HFF-Myc (cell line): ENCODE measurements around the gene ABCA5.
A peak's percentile ranks its signal among the peaks of the same experiment; 100 is the strongest.

Experiments
- DNase-seq: peaks from one replicate; pipeline ENCODE4 v3.0.0-alpha.2; 2011; ENCODE audit warnings: low read depth; ENCODE audit errors: extremely low read depth
- H3K4me3 ChIP-seq: replicated peaks from 2 replicates; pipeline ENCODE4 v1.5.1; 2011; ENCODE audit warnings: low read depth, mild to moderate bottlenecking, control low read depth, low read length
- CTCF ChIP-seq: IDR thresholded peaks from 2 replicates; pipeline ENCODE4 v1.5.1; 2012; ENCODE audit warnings: mild to moderate bottlenecking, low read depth, low read length, control low read depth; ENCODE audit errors: missing control alignments

Gene ABCA5

DNA sequence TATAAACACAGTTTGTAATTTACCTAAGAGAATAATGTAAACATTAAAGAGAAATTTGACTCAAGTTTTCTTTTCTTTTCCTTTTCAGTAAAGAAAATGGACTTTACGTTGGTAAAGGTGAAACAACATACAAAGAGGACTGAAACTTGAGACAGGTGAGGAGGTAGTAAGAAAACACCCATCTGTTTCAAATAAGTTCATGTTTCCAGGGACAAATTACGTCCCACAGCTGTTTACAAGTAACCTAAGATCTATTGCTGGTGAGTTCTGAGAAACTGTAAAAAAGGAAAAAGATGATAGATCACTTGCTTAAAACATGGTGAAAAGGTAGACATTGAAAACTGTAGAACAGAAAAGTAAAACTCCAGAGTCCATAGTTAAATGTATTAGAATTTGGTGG lies 4.8 kb upstream of the ABCA5 start:
- no peak for TF ChIP-seq CTCF
- no peak overlapping the region for H3K4me3 ChIP-seq
- DNase-seq: no peak

GRCh38 chr17:69326377-69327059 lies 415 bp downstream of the ABCA5 start:
- TF ChIP-seq CTCF: no peak
- H3K4me3 ChIP-seq: peak overlapping the region; percentile 66
- no peak for DNase-seq

DNA sequence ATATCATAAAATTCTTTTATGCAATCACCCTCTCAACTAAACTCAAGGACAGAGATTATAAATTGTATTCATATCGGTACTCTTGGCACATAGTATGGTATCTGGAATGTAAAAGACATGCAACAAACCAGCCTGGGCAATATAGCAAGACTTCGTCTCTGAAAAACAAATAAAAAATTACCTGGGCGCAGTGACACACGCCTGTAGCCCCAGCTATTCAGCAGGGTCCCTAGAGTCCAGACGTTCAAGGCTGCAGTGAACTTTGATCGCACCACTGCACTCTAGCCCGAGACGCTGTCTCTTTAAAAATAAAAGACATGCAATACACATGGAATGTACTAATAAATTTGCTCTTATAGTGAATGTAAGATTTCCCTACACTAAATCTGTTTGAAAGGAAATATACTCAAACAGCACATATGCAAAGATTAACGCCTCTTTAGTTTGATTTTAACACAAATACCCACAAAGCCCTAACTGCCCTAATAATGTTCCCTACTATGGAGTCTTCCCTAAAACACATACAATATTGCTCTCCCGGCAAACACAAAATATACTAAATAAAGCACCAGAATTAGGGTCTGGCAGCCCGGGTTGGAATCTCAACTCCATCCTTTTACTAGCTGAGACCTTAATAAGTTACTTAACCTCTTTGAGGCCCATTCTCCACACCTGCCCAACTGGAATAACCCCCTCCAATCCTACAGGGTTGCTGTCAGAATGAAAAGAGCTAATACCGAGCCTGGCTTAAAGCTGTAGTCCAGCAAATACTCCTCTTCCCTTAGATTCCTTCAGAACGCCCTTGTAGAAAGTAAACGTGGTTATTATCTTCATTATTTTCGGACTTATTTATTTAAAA lies 1.2 kb downstream of the ABCA5 start:
- no peak for DNase-seq
- peak overlapping the region; percentile 66 for H3K4me3 ChIP-seq
- no peak for TF ChIP-seq CTCF

GRCh38 chr17:69323806-69324205 lies 3.1 kb downstream of the ABCA5 start:
- DNase-seq: no peak
- TF ChIP-seq CTCF: no peak

GRCh38 chr17:69320908-69321238 lies 6.1 kb downstream of the ABCA5 start:
- no peak for TF ChIP-seq CTCF
- H3K4me3 ChIP-seq: no peak overlapping the region
- DNase-seq: no peak

More at GRCh38 chr17:69323806-69324205, 3.1 kb downstream of the ABCA5 start:
- no peak overlapping the region for H3K4me3 ChIP-seq

DNA sequence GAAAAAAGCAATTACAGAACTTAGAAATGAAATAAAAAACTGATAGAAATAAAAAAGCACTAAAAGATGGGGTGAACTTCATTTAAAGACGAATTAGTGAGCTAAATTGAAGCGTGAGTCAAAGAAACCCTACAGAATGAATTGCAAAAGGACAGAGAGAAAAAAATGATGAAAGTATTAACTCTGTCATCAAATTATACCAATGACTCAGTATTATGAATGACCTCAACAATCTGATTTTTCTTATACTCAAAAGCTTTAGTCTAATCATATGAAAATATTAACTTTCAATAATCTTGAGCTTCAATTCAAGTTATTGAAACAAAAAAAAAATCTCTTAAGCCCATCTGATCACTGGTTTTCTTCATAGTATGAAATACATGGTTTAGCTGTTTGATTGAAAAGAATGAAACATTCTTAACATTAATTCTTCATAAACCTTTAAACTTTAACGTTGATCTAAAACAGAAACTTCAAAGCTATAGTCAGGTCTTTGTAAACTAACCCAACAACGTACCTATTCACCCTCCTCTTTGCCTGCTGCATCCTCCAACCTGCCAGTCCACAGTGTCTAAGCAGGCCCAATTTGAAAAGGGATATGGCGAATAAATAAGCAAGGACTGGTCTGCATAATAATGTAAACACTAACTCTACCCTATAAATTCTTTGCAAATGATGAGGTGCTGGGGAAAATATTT lies 6.6 kb downstream of the ABCA5 start:
- no peak for TF ChIP-seq CTCF
- DNase-seq: no peak
- H3K4me3 ChIP-seq: no peak overlapping the region
